ENCODE measurements around the gene PCGF2. TPM values are rescaled to one million over a fixed set of nuclear protein-coding genes. Genes with fewer than 3 reads are reported as not detected.

PCGF2 gene
- total and polyA plus RNA-seq, 2 of the 8 experiments (the other 6 are each of a cell fraction or from before 2014, with no cell fraction given): 42.1 to 93.3 TPM

DNA sequence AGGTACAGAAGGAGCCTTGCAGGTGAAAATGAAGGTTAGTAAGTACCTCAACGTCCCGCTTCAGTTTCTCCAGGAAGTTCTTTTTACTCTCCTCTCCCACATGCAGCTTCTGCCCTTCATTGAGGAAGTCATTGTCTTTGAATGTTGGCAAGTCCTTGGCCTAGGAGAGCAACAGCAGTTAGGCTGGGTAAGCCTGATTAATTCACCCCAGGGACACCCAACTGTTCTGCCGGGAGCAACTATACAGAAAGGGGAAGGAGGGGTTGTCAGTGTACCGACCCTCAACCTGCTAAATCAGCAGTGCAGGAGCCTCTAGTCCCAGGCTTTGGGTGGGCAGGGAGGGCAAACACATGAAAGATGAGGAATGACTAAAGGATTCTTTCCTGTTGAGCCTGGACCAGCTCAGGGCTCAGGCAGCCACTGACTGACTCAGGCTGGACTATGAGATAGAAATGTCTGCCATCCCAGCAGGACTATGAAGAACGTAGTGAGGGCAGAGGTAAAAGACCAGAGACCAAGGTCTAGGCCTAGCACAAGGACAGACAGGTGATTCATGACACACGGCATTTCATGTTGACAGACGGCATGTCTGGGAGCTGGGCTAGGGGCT is 29.6 kb upstream of the PCGF2 start (continued):
- no peak for TF ChIP-seq CHD7 (IDR thresholded peaks at IDR 0.05; ENCODE audit: insufficient replicate concordance, low read length)
- TF ChIP-seq BRCA1 (IDR thresholded peaks at IDR 0.05; ENCODE audit: low read depth, low read length): no peak
- TF ChIP-seq ATF2 (IDR thresholded peaks at IDR 0.05; ENCODE audit: low read length): no peak
- TF ChIP-seq EP300 (IDR thresholded peaks at IDR 0.05; ENCODE audit: borderline replicate concordance in 1 of 2, low read depth in 2 of 2, low read length in 2 of 2): no peak
- no peak for TF ChIP-seq RBBP5 (IDR thresholded peaks at IDR 0.05; ENCODE audit: borderline replicate concordance, low read depth, low read length)
- TF ChIP-seq GTF2F1 (IDR thresholded peaks at IDR 0.05; ENCODE audit: borderline replicate concordance, low read depth, low read length): no peak
- no peak for TF ChIP-seq TEAD4 (IDR thresholded peaks at IDR 0.05; ENCODE audit: low read depth, low read length)
